ENCODE measurements around the gene DIO3. TPM values are rescaled to one million over a fixed set of nuclear protein-coding genes. Genes with fewer than 3 reads are reported as not detected.

The DIO3 gene
- total and polyA plus RNA-seq, 2 of the 13 experiments (the other 11 are each of a cell fraction or from before 2014, with no cell fraction given): not detected

DNA sequence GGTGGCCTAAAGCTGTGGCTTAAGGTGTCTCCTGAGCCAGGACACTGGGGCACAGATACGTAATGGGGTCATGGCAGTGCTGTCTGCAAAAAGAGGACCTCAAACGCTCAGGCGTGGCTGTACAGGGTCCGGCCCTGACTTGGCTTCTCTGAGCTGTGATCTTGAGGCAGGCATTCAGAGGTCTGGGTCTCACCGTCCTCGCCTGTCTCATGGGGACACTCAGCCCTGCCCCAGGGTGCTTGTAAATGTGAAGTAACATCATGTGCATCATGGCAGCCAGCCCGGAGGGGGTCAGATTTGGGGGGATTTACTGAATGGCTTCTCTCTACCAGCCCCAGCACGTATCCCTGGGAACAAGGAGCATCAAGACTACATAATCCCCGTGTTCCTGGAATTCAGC, 28.8 kb downstream of the DIO3 start (continued):
- TF ChIP-seq, protein P1, sequence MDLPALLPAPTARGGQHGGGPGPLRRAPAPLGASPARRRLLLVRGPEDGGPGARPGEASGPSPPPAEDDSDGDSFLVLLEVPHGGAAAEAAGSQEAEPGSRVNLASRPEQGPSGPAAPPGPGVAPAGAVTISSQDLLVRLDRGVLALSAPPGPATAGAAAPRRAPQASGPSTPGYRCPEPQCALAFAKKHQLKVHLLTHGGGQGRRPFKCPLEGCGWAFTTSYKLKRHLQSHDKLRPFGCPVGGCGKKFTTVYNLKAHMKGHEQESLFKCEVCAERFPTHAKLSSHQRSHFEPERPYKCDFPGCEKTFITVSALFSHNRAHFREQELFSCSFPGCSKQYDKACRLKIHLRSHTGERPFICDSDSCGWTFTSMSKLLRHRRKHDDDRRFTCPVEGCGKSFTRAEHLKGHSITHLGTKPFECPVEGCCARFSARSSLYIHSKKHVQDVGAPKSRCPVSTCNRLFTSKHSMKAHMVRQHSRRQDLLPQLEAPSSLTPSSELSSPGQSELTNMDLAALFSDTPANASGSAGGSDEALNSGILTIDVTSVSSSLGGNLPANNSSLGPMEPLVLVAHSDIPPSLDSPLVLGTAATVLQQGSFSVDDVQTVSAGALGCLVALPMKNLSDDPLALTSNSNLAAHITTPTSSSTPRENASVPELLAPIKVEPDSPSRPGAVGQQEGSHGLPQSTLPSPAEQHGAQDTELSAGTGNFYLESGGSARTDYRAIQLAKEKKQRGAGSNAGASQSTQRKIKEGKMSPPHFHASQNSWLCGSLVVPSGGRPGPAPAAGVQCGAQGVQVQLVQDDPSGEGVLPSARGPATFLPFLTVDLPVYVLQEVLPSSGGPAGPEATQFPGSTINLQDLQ (CRISPR knock-in tag; IDR thresholded peaks at IDR 0.05): no peak
- no peak for TF ChIP-seq PITX1 (CRISPR knock-in tag; IDR thresholded peaks at IDR 0.05)
- no peak for TF ChIP-seq ZNF160 (CRISPR knock-in tag; IDR thresholded peaks at IDR 0.05)
- no peak for TF ChIP-seq ZNF567 (CRISPR knock-in tag; IDR thresholded peaks at IDR 0.05; ENCODE audit: borderline replicate concordance)
- no peak for TF ChIP-seq PAX8 (CRISPR knock-in tag; IDR thresholded peaks at IDR 0.05; ENCODE audit: borderline replicate concordance)
- no peak for TF ChIP-seq ARHGAP35 (CRISPR knock-in tag; IDR thresholded peaks at IDR 0.05; ENCODE audit: borderline replicate concordance)
- TF ChIP-seq ZNF549 (CRISPR knock-in tag; IDR thresholded peaks at IDR 0.05): no peak
- TF ChIP-seq, protein P2, sequence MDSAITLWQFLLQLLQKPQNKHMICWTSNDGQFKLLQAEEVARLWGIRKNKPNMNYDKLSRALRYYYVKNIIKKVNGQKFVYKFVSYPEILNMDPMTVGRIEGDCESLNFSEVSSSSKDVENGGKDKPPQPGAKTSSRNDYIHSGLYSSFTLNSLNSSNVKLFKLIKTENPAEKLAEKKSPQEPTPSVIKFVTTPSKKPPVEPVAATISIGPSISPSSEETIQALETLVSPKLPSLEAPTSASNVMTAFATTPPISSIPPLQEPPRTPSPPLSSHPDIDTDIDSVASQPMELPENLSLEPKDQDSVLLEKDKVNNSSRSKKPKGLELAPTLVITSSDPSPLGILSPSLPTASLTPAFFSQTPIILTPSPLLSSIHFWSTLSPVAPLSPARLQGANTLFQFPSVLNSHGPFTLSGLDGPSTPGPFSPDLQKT (CRISPR knock-in tag; IDR thresholded peaks at IDR 0.05; ENCODE audit: borderline replicate concordance): no peak
- no peak for TF ChIP-seq ZNF431 (CRISPR knock-in tag; IDR thresholded peaks at IDR 0.05; ENCODE audit: borderline replicate concordance, low read depth)
- no peak for TF ChIP-seq NFIC (IDR thresholded peaks at IDR 0.05; ENCODE audit: low read length)

DNA sequence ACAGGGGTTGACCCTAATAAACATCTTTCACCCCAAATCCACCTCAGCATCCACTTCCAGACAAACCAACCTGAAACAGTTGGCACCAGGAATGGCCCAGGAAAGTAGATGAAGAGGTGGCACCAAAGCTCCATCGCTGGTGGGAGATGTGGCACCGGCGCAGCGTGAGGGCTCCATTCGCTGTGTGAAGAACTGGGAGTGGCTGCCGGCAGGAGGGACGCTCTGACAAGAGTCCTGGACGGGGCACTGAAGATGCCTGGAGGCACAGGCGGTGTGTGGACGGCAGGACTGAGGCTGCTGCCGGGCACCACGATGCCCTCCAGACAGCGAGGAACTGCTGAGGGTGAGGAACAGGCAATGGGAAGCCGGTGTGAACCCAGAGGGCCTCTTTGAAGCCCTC, 29.3 kb downstream of the DIO3 start:
- ChIA-PET POLR2A (no interaction called here), CTCF (ENCODE audit: low intra/inter-chr PET ratio, low total read pairs) (no interaction called here)
- Histone ChIP-seq H3K4me3 (replicated peaks in 1 of 3; ENCODE audit: insufficient read depth in 1 of 3, low read depth in 2 of 3, low read length in 3 of 3) (no peak overlapping the region), H3K4me2 (ENCODE audit: low read depth, low read length) (no peak overlapping the region), H2AFZ (ENCODE audit: low read length) (no peak overlapping the region), H3K79me2 (ENCODE audit: insufficient read depth, low read length) (no peaks in the 10 kb centered on the region), H3K9me3 (ENCODE audit: low read length) (no peaks in the 10 kb centered on the region), H3K27ac (ENCODE audit: extremely low read length, insufficient read depth, low read length) (no peak overlapping the region), H3K9ac (ENCODE audit: insufficient read depth, low read depth, low read length) (no peak overlapping the region), H3K27me3 (ENCODE audit: control insufficient read depth in 1 of 2, insufficient read depth in 2 of 2, low read length in 2 of 2) (peaks cover 5 to 13% of the 10 kb centered on the region in 2 experiments; a peak in 4 of 5 replicates), H3K4me1 (ENCODE audit: insufficient read depth, low read length) (peaks cover 31% of the 10 kb centered on the region), H3K36me3 (replicated peaks in 1 of 2; ENCODE audit: control insufficient read depth in 1 of 2, insufficient read depth in 2 of 2, low read length in 2 of 2) (no peaks in the 10 kb centered on the region), H4K20me1 (ENCODE audit: insufficient read depth, low read length) (no peaks in the 10 kb centered on the region)
- WGBS (ENCODE audit: low lambda C conversion rate): 39% methylated on average over 8 of the region's 14 CpGs
- no peak for DNase-seq (ENCODE audit: low spot score)
- intact Hi-C loops (cut with micrococcal nuclease; ENCODE audit: unreplicated experiment): no loop called here
- no TSS peak for BruUV-seq (replicated peaks)
- no peak for FAIRE-seq
- ATAC-seq: no peak
- in situ Hi-C loops (cut with HindIII; ENCODE audit: extremely low pct_ligation_motif_present, low pct_unique_long_range_greater_than_20kb): no loop called here
- no peak for TF ChIP-seq ZNF460 (CRISPR knock-in tag; IDR thresholded peaks at IDR 0.05; ENCODE audit: borderline replicate concordance)
- no peak for TF ChIP-seq ARNTL (CRISPR knock-in tag; IDR thresholded peaks at IDR 0.05)
- TF ChIP-seq, protein P3, sequence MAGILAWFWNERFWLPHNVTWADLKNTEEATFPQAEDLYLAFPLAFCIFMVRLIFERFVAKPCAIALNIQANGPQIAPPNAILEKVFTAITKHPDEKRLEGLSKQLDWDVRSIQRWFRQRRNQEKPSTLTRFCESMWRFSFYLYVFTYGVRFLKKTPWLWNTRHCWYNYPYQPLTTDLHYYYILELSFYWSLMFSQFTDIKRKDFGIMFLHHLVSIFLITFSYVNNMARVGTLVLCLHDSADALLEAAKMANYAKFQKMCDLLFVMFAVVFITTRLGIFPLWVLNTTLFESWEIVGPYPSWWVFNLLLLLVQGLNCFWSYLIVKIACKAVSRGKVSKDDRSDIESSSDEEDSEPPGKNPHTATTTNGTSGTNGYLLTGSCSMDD (CRISPR knock-in tag; IDR thresholded peaks at IDR 0.05): no peak
- TF ChIP-seq ZNF577 (CRISPR knock-in tag; IDR thresholded peaks at IDR 0.05; ENCODE audit: borderline replicate concordance, low read depth): no peak
- no peak for TF ChIP-seq ZNF775 (CRISPR knock-in tag; IDR thresholded peaks at IDR 0.05; ENCODE audit: borderline replicate concordance)
- TF ChIP-seq, protein P4, sequence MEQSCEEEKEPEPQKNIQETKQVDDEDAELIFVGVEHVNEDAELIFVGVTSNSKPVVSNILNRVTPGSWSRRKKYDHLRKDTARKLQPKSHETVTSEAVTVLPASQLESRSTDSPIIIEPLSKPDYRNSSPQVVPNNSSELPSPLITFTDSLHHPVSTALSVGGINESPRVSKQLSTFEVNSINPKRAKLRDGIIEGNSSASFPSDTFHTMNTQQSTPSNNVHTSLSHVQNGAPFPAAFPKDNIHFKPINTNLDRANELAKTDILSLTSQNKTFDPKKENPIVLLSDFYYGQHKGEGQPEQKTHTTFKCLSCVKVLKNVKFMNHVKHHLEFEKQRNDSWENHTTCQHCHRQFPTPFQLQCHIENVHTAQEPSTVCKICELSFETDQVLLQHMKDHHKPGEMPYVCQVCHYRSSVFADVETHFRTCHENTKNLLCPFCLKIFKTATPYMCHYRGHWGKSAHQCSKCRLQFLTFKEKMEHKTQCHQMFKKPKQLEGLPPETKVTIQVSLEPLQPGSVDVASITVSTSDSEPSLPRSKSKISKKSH (CRISPR knock-in tag; IDR thresholded peaks at IDR 0.05; ENCODE audit: borderline replicate concordance): no peak
- TF ChIP-seq HNRNPK (IDR thresholded peaks at IDR 0.05; ENCODE audit: low read depth, low read length, poor library complexity, severe bottlenecking): no peak
- no peak for TF ChIP-seq ZBTB8A (CRISPR knock-in tag; IDR thresholded peaks at IDR 0.05; ENCODE audit: borderline replicate concordance, low read depth)
